HCT116 (cell line): ENCODE results near the gene CYB561A3. TPM values are rescaled to one million over a fixed set of nuclear protein-coding genes. Genes with fewer than 3 reads are reported as not detected.
A peak's percentile ranks its signal among the peaks of the same experiment; 100 is the strongest.

ENCODE experiments used
- ATAC-seq: fragments of 200-7000 bp; cut with Tn5 transposase; 2 replicates; pipeline ENCODE4 v1.9.1; 2020; ENCODE audit warnings: mild to moderate bottlenecking, moderate library complexity
- BruUV-seq: library from RNA; stranded (reverse); fragments of 400-500 nt; replicated peaks from 2 replicates; lab custom pipeline; 2021; lab: Mats Ljungman, UMichigan
- CTCF ChIA-PET: fragments of 300-600 bp; sonication (Branson Sonifier 250); formaldehyde crosslinking; loops from one replicate; lab custom pipeline; 2021; ENCODE audit warnings: antibody characterized with exemption; lab: Charles Lee
- POLR2A ChIA-PET: fragments of 300-600, 350-600 bp; sonication (Branson Sonifier 250); formaldehyde crosslinking; loops from one replicate; lab custom pipeline; 2021; ENCODE audit warnings: antibody characterized with exemption; lab: Charles Lee
- RAD21 ChIA-PET, 2 experiments: fragments of 300-600 bp; sonication (Branson Sonifier 250); formaldehyde crosslinking; loops; one replicate each; lab custom pipeline; 2023; ENCODE audit warnings: low total read pairs in 2 of 2; ENCODE audit not compliant: uncharacterized antibody in 2 of 2, unreplicated experiment in 2 of 2, low non-redundant PET in 1 of 2; lab: Charles Lee
- DNase-seq: peaks from one replicate; pipeline ENCODE4 v3.0.0-alpha.2; 2010; ENCODE audit warnings: low read depth, low spot score
- H2AFZ ChIP-seq: fragments of 200-600 bp; shearing (Covaris generic), sonication (generic); 2 replicates; pipeline ENCODE4 v1.6.1; 2017; ENCODE audit warnings: low read depth, mixed run types, mixed read lengths, antibody characterized with exemption, low read length; ENCODE audit not compliant: poor library complexity, severe bottlenecking
- H3K27ac ChIP-seq: 2 replicates; pipeline ENCODE4 v1.5.1; 2012; ENCODE audit warnings: low read depth, low read length
- H3K27me3 ChIP-seq: fragments of 200-600 bp; sonication (generic); 2 replicates; pipeline ENCODE4 v1.6.1; 2016; ENCODE audit warnings: mixed run types, low read length, mixed read lengths; ENCODE audit not compliant: insufficient read depth
- H3K36me3 ChIP-seq, 2 experiments: fragments of 200-500 bp in 1 of 2; fragments of 200-600 bp in 1 of 2; sonication (Bioruptor generic) in 1 of 2; sonication (generic) in 1 of 2; 2 replicates each; pipeline versions ENCODE4 v1.5.1 to v1.6.1; 2014 to 2016; ENCODE audit warnings: low read length in 2 of 2, inconsistent platforms in 1 of 2, mixed read lengths in 1 of 2, mixed run types in 1 of 2; ENCODE audit not compliant: insufficient read depth in 2 of 2, control insufficient read depth in 1 of 2
- H3K4me1 ChIP-seq, 2 experiments: fragments of 200-600 bp in 1 of 2; sonication (generic) in 1 of 2; 2 replicates each; pipeline versions ENCODE4 v1.5.1 to v1.6.1; 2012 to 2017; ENCODE audit warnings: low read length in 2 of 2, inconsistent platforms in 1 of 2, mild to moderate bottlenecking in 1 of 2, mixed read lengths in 1 of 2, mixed run types in 1 of 2, moderate library complexity in 1 of 2; ENCODE audit not compliant: insufficient read depth in 2 of 2, control insufficient read depth in 1 of 2
- H3K4me2 ChIP-seq: fragments of 200-600 bp; sonication (generic); 2 replicates; pipeline ENCODE4 v1.6.1; 2017; ENCODE audit warnings: mixed run types, low read length, mixed read lengths
- H3K4me3 ChIP-seq, 2 experiments: fragments of 200-600 bp in 1 of 2; sonication (generic) in 1 of 2; replicated peaks in 1 of 2; 2 replicates each; pipeline ENCODE4 v1.5.1; 2011 to 2016; ENCODE audit warnings: low read length in 2 of 2, control low read depth in 1 of 2, low read depth in 1 of 2, mild to moderate bottlenecking in 1 of 2, mixed read lengths in 1 of 2, mixed run types in 1 of 2
- H3K79me2 ChIP-seq: fragments of 200-600 bp; sonication (generic); 2 replicates; pipeline ENCODE4 v1.6.1; 2017; ENCODE audit warnings: mild to moderate bottlenecking, mixed run types, low read length, moderate library complexity, mixed read lengths; ENCODE audit not compliant: insufficient read depth
- H3K9ac ChIP-seq: fragments of 200-600 bp; sonication (generic); 2 replicates; pipeline ENCODE4 v1.6.1; 2016; ENCODE audit warnings: low read length, mixed read lengths
- H3K9me2 ChIP-seq: fragments of 200-600 bp; sonication (generic), shearing (Covaris generic); 2 replicates; pipeline ENCODE4 v1.6.1; 2017; ENCODE audit warnings: mixed run types, mild to moderate bottlenecking, moderate library complexity; ENCODE audit not compliant: insufficient read depth
- H3K9me3 ChIP-seq, 2 experiments: fragments of 200-500 bp in 1 of 2; fragments of 200-600 bp in 1 of 2; sonication (Bioruptor generic) in 1 of 2; sonication (generic) in 1 of 2; 2 replicates each; pipeline ENCODE4 v1.6.1; 2014 to 2017; ENCODE audit warnings: low read length in 2 of 2, mixed read lengths in 2 of 2, inconsistent platforms in 1 of 2, low read depth in 1 of 2, mild to moderate bottlenecking in 1 of 2, mixed run types in 1 of 2, moderate library complexity in 1 of 2; ENCODE audit not compliant: control insufficient read depth in 1 of 2, insufficient read depth in 1 of 2
- H4K20me1 ChIP-seq: fragments of 200-600 bp; sonication (generic), shearing (Covaris generic); 2 replicates; pipeline ENCODE4 v1.6.1; 2017; ENCODE audit warnings: mixed run types, mild to moderate bottlenecking, moderate library complexity; ENCODE audit not compliant: insufficient read depth
- CBX3 ChIP-seq: IDR thresholded peaks from 2 replicates; pipeline ENCODE4 v1.6.1; 2012; ENCODE audit warnings: low read depth
- CEBPB ChIP-seq: IDR thresholded peaks from 2 replicates; pipeline ENCODE4 v1.6.1; 2012; ENCODE audit warnings: low read depth
- CTCF ChIP-seq, 3 experiments: fragments of 200-600 bp in 1 of 3; sonication (generic) in 1 of 3; IDR thresholded peaks in 2 of 3; conservative IDR thresholded peaks in 1 of 3; 2 replicates each; pipeline ENCODE4 v1.5.1; 2012 to 2017; ENCODE audit warnings: low read depth in 2 of 3, low read length in 2 of 3, antibody characterized with exemption in 1 of 3, borderline replicate concordance in 1 of 3, control low read depth in 1 of 3, mild to moderate bottlenecking in 1 of 3, mixed read lengths in 1 of 3, mixed run types in 1 of 3, moderate library complexity in 1 of 3; ENCODE audit not compliant: insufficient read depth in 1 of 3
- EGR1 ChIP-seq: IDR thresholded peaks from 2 replicates; pipeline ENCODE4 v1.6.1; 2012; ENCODE audit warnings: low read depth
- ELF1 ChIP-seq: IDR thresholded peaks from 2 replicates; pipeline ENCODE4 v1.6.1; 2012; ENCODE audit warnings: low read depth, borderline replicate concordance
- EZH2 ChIP-seq: fragments of 200-600 bp; sonication (generic); IDR thresholded peaks from 2 replicates; pipeline ENCODE4 v1.6.1; 2017; ENCODE audit warnings: antibody characterized with exemption, mixed run types
- EZH2phosphoT487 ChIP-seq: fragments of 200-600 bp; IDR thresholded peaks from 2 replicates; pipeline ENCODE4 v1.6.1; 2018; ENCODE audit warnings: antibody characterized with exemption, borderline replicate concordance
- FOSL1 ChIP-seq: IDR thresholded peaks from 2 replicates; pipeline ENCODE4 v1.6.1; 2012; ENCODE audit warnings: low read depth
- JUND ChIP-seq: IDR thresholded peaks from 2 replicates; pipeline ENCODE4 v1.6.1; 2012
- POLR2A ChIP-seq: IDR thresholded peaks from 2 replicates; pipeline ENCODE4 v1.7.0; 2011; ENCODE audit warnings: borderline replicate concordance; ENCODE audit not compliant: insufficient read depth, insufficient read length; ENCODE audit errors: extremely low read depth
- POLR2AphosphoS5 ChIP-seq: IDR thresholded peaks from 2 replicates; pipeline ENCODE4 v1.6.1; 2011; ENCODE audit warnings: mild to moderate bottlenecking, low read depth, low read length, moderate library complexity
- SIN3A ChIP-seq: IDR thresholded peaks from 2 replicates; pipeline ENCODE4 v1.6.1; 2012; ENCODE audit warnings: low read depth
- YY1 ChIP-seq: IDR thresholded peaks from 2 replicates; pipeline ENCODE4 v1.6.1; 2011; ENCODE audit warnings: low read length, low read depth, moderate library complexity, mild to moderate bottlenecking; ENCODE audit not compliant: insufficient replicate concordance; ENCODE audit errors: extremely low read depth
- ZBTB33 ChIP-seq: IDR thresholded peaks from 2 replicates; pipeline ENCODE4 v1.6.1; 2011; ENCODE audit warnings: mild to moderate bottlenecking, low read length, moderate library complexity; ENCODE audit not compliant: insufficient replicate concordance; ENCODE audit errors: extremely low read depth
- ZFX ChIP-seq: fragments of 450-650 bp; IDR thresholded peaks from 2 replicates; pipeline ENCODE4 v1.6.1; 2017
- ZNF274 ChIP-seq: fragments of 200-500 bp; sonication (Bioruptor generic); IDR thresholded peaks from 2 replicates; pipeline ENCODE4 v1.6.1; 2014; ENCODE audit warnings: mild to moderate bottlenecking, low read depth, low read length, inconsistent platforms
- intact Hi-C: fragments of 100-400 bp; cut with micrococcal nuclease; formaldehyde crosslinking; loops from 2 replicates; pipeline ENCODE4 v1.10.0; 2022
- total RNA-seq: library from RNA; stranded (reverse); gene quantifications from one replicate; pipeline ENCODE4 v1.2.1, GENCODE V29; 2021; ENCODE audit not compliant: unreplicated experiment

The CYB561A3 gene
- total RNA-seq, 1 experiment from 2014 or later = 34.1 TPM

GRCh38 chr11:61362542-61362875, 827 bp upstream of the CYB561A3 start:
- Histone ChIP-seq H3K4me2 (peak overlapping the region; percentile 94), H3K36me3 (peaks cover 15 to 33% of the 10 kb centered on the region in 2 experiments), H3K27me3 (no peaks in the 10 kb centered on the region), H3K79me2 (peaks cover 35% of the 10 kb centered on the region), H3K4me3 (peak overlapping the region; percentile 89 to 93), H3K4me1 (peaks cover 0 to 22% of the 10 kb centered on the region in 2 experiments; a peak in 2 of 4 replicates), H2AFZ (peak overlapping the region; percentile 54), H3K9me2 (no peaks in the 10 kb centered on the region), H3K9ac (peak overlapping the region; percentile 85), H3K9me3 (no peaks in the 10 kb centered on the region), H3K27ac (peak overlapping the region; percentile 97), H4K20me1 (0 out of 2 replicates have a peak, but pooled peaks cover 4% of the 10 kb centered on the region)
- RAD21 ChIA-PET = no interaction called here
- ATAC-seq (peak; percentile 9), DNase-seq (no peak)
- BruUV-seq = TSS peak; percentile 85
- CTCF ChIA-PET = interaction anchor here (1.3 to 2.9 kb wide), 3 partner anchors 23 to 84 kb away, joined by 4 to 25 read pairs (median 17); no protein-coding TSS in a partner anchor
- POLR2A ChIA-PET = interaction anchor here (0.6 to 5.0 kb wide), 13 partner anchors 9 to 161 kb away, joined by 3 to 45 read pairs (median 4); partner anchors contain the start of genes CPSF7, DDB1, SDHAF2 and TKFC
- TF ChIP-seq SIN3A (no peak), CBX3 (no peak), POLR2A (no peak), EGR1 (no peak), FOSL1 (no peak), ZNF274 (no peak)
- intact Hi-C loops = no loop called here

GRCh38 chr11:61361237-61361740, 393 bp downstream of the CYB561A3 start:
- H3K4me1 ChIP-seq = peaks cover 0 to 22% of the 10 kb centered on the region in 2 experiments; a peak in 2 of 4 replicates
- RAD21 ChIA-PET = no interaction called here
- H3K4me2 ChIP-seq = peak overlapping the region; percentile 94
- peak overlapping the region; percentile 37 for H2AFZ ChIP-seq
- DNase-seq = no peak
- H3K27ac ChIP-seq = peak overlapping the region; percentile 97
- peaks cover 9 to 22% of the 10 kb centered on the region in 2 experiments for H3K36me3 ChIP-seq
- H3K27me3 ChIP-seq = no peaks in the 10 kb centered on the region
- POLR2A ChIA-PET = interaction anchor here (0.8 to 5.0 kb wide), 14 partner anchors 10 to 447 kb away, joined by 3 to 45 read pairs (median 6); partner anchors contain the start of genes CPSF7, DDB1, SDHAF2 and TKFC
- no peaks in the 10 kb centered on the region for H3K9me3 ChIP-seq
- TSS peak; percentile 75 for BruUV-seq
- H4K20me1 ChIP-seq = no peaks in the 10 kb centered on the region
- intact Hi-C loops = no loop called here
- CTCF ChIA-PET = interaction anchor here (0.6 to 2.9 kb wide), 5 partner anchors 24 to 85 kb away, joined by 3 to 25 read pairs (median 4); no protein-coding TSS in a partner anchor
- peak overlapping the region; percentile 89 to 93 for H3K4me3 ChIP-seq
- peak; percentile 3; the same call in 1 of the 2 replicates for ATAC-seq
- no peaks in the 10 kb centered on the region for H3K9me2 ChIP-seq
- peak overlapping the region; percentile 85 for H3K9ac ChIP-seq
- H3K79me2 ChIP-seq = peaks cover 35% of the 10 kb centered on the region
- TF ChIP-seq CTCF (IDR thresholded peaks at IDR 0.05 in 2 of 3, conservative IDR thresholded peaks at IDR 0.05 in 1 of 3; ENCODE audit: borderline replicate concordance in 1 of 3, insufficient read depth in 1 of 3, low read depth in 2 of 3, low read length in 2 of 3) (no peak), SIN3A (no peak), CBX3 (no peak), EZH2 (no peak), ZFX (no peak), CEBPB (no peak), POLR2A (no peak), JUND (no peak), YY1 (no peak), POLR2AphosphoS5 (no peak), ZBTB33 (no peak), FOSL1 (no peak), ELF1 (no peak), EZH2phosphoT487 (no peak)
